K562 treated with DMSO at 1 percent for 48 hours (cell line): ENCODE results near the gene LORICRIN. TPM values are rescaled to one million over a fixed set of nuclear protein-coding genes. Genes with fewer than 3 reads are reported as not detected.

Experiments
- total RNA-seq: library from RNA; unstranded; fragments of 300-600 nt; gene quantifications from 2 replicates; pipeline ENCODE4 v1.2.3, GENCODE V29; 2022; ENCODE audit warnings: low replicate concordance; ENCODE audit errors: extremely low read depth

Gene LORICRIN, protein sequence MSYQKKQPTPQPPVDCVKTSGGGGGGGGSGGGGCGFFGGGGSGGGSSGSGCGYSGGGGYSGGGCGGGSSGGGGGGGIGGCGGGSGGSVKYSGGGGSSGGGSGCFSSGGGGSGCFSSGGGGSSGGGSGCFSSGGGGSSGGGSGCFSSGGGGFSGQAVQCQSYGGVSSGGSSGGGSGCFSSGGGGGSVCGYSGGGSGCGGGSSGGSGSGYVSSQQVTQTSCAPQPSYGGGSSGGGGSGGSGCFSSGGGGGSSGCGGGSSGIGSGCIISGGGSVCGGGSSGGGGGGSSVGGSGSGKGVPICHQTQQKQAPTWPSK
- not detected in 2 replicates for total RNA-seq

DNA sequence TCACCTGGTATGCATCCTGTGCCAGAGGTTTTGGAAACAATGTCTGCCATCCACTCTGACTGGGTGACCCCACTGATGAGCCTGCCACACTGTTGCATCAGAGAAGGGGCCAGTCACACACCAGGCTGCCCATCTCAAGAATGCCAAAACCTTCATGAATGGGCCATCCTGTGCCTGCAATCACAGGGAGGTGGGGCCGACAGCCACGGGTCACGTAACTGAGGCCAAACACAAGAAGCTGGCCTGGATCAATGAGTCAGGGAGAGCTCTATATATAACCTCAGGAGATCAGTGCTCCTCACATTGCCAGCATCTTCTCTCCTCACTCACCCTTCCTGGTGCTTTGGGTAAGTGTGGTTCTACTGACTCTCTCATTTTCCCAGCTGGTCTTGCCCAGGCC lies at the start of gene LORICRIN:
Gene LORICRIN, plus strand, starts transcription at position 301 of the 400 bp plus-strand sequence. CDS start 1,263 bp downstream, outside the sequence.

DNA sequence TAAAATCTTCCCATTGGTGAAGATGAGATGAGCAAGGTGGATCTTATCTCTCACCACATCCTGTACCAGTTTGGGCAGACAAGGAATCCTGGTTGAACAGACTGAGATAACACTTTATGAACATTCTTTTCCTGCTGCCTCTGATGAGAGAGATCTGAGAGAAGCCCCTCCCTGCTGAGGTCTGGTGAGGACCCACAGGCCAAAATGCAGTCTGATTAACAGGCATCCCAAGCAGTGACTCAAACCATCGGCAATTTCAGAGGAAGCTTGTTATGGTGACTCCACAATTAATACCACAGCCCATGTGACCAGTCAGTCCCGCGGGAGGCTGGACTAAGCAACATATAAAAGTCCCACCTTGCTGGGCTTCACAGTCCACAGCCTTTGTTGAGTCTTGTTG lies 42.3 kb upstream of the LORICRIN start, which contains the start of gene PRR9:
Gene PRR9, plus strand, starts transcription at position 373 of the 400 bp plus-strand sequence. CDS start 561 bp downstream, outside the sequence.

Other genes with a start within 250 kb of the LORICRIN start
- not detected in 2 replicates for gene SPRR1B, start 228.5 kb upstream of the LORICRIN start, total RNA-seq
- gene SPRR2D, start 218.6 kb upstream of the LORICRIN start, total RNA-seq: not detected in 2 replicates
- not detected in 2 replicates for gene SPRR2A, start 202.2 kb upstream of the LORICRIN start, total RNA-seq
- gene SPRR2B, start 188.1 kb upstream of the LORICRIN start, total RNA-seq: not detected in 2 replicates
- not detected in 2 replicates for gene SPRR2E, start 165.2 kb upstream of the LORICRIN start, total RNA-seq
- gene SPRR2F, start 146.2 kb upstream of the LORICRIN start, total RNA-seq: not detected in 2 replicates
- not detected in 2 replicates for gene SPRR2G, start 108.8 kb upstream of the LORICRIN start, total RNA-seq
- not detected in 2 replicates for gene LELP1, start 56.3 kb upstream of the LORICRIN start, total RNA-seq
- not detected in 2 replicates for gene PRR9, start 42.1 kb upstream of the LORICRIN start, total RNA-seq
- gene PGLYRP3, start 53.3 kb downstream of the LORICRIN start, total RNA-seq: not detected in 2 replicates
- gene PGLYRP4, start 89.2 kb downstream of the LORICRIN start, total RNA-seq: not detected in 2 replicates
- gene S100A9, start 98.2 kb downstream of the LORICRIN start, total RNA-seq: not detected in 2 replicates
- not detected in 2 replicates for gene S100A12, start 115.9 kb downstream of the LORICRIN start, total RNA-seq
- not detected in 2 replicates for gene S100A8, start 131.4 kb downstream of the LORICRIN start, total RNA-seq
- not detected in 2 replicates for gene S100A7A, start 156.8 kb downstream of the LORICRIN start, total RNA-seq
- gene S100A7, start 201.0 kb downstream of the LORICRIN start, total RNA-seq: not detected in 2 replicates